ENCODE results near the gene ZNF763.
"Not testable (repeated sequence)": the region's sequence is repeated elsewhere in the genome, so short reads cannot be mapped to it uniquely, and the experiment has no call there.

DNA sequence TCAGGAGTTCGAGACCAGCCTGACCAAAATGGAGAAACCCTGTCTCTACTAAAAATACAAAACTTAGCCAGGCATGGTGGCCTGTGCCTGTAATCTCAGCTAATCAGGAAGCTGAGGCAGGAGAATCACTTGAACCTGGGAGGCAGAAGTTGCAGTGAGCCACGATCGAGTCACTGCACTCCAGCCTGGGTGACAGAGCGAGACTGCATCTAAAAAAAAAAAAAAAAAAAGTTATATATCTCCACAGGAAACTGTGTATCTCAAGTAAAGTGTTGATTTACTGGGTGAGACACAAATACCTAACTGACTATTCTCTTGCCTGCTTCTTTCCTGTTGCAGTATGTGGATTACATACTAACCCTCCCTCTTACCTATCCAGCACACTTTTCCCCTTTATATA, 27.1 kb downstream of the ZNF763 start:
- TF ChIP-seq, protein P1, sequence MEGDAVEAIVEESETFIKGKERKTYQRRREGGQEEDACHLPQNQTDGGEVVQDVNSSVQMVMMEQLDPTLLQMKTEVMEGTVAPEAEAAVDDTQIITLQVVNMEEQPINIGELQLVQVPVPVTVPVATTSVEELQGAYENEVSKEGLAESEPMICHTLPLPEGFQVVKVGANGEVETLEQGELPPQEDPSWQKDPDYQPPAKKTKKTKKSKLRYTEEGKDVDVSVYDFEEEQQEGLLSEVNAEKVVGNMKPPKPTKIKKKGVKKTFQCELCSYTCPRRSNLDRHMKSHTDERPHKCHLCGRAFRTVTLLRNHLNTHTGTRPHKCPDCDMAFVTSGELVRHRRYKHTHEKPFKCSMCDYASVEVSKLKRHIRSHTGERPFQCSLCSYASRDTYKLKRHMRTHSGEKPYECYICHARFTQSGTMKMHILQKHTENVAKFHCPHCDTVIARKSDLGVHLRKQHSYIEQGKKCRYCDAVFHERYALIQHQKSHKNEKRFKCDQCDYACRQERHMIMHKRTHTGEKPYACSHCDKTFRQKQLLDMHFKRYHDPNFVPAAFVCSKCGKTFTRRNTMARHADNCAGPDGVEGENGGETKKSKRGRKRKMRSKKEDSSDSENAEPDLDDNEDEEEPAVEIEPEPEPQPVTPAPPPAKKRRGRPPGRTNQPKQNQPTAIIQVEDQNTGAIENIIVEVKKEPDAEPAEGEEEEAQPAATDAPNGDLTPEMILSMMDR (IDR thresholded peaks at IDR 0.05) = not testable (repeated sequence)
- TF ChIP-seq POLR2A (IDR thresholded peaks at IDR 0.05) = not testable (repeated sequence)
